ENCODE data around the gene ERMAP.
"Not testable (repeated sequence)": the region's sequence is repeated elsewhere in the genome, so short reads cannot be mapped to it uniquely, and the experiment has no call there.

ERMAP gene

DNA sequence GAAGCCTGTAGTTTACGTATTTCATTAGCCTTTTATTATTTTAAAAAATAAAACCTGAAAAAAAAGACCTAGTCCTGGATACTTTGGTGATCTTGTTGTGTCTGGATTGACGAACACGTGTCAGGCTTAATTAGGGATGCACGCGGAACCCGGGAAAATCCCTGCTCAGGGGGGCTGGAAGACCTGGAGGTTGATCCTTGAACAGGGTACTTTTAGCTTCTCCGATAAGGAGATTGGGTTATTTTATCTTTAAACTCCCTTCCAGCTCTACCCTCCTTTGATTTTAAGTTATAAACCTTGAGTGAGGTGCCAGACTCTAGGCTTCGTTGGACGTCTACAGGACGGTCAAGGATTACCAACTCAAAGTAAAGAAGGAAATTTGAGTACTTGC, 28.9 kb downstream of the ERMAP start:
- DNase-seq, result no peak

DNA sequence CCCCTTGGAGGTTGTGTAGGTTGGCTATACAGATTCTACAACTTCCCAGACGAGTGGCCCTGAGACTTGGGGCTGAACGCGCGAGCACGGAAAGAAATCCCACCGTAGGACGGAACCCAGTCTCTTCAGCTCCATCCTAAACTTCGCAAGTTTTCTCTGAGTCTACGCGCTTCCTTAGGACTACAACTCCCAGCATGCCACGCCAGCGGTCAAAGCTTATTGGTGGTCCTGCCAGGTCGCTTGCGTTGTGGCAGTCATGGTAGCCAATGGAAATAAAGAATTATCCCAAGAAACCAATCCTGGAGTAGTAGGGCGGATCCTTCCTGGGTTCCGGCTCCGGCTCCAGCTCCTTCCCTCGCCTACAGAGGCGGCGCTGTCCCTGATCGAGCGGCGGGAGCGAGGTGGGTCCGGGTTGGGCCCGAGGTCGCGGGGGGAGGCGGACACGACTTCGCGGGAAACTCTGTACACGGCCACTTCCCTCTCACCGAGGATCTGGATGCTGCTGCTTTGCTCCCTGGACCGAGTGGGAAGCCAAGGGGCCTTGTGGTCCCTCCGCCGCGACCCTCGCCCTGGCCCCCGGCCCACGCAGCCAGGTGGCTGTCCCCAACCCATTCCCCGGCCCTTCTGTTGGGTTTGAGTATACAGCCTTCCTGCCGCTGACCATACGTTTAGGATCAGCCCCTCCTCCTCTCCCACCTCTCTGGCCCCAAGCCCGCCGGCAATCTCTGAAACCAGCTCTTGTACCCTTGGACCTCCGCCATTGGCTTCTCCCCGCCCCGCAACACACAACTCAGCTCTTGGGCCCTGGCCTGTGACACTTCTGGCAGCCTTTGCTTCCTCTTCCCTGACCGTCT, 29.6 kb downstream of the ERMAP start, which contains the start of gene ZNF691:
TSS of gene ZNF691 (plus strand) at position 357 of the 854 bp plus-strand sequence. CDS start 3,046 bp downstream, outside the sequence.
- DNase-seq, result peak; percentile 93

DNA sequence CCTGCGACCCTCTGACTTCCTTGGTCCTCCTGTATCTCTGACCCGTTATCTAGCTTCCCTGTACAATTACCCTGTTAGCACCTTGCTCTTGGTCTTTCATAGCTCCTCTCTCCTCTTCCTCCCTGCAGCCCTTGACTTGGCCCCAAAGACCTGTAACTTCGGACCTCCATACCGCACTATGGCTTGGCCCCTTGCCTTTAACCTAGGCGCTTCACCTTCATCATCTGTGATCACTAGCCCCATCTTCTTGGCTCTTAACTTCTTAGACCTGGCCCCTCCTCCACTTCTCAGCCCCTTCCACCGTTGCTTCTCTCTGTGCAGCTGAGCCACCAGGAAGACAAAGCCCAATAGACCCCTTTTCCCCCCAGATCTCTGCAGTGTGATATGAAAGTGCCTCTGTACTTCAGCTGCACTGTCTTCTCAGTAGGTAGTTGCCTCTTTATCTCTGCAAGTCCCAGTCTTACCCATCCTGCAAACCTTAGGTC, 30.2 kb downstream of the ERMAP start:
- no peak for DNase-seq

DNA sequence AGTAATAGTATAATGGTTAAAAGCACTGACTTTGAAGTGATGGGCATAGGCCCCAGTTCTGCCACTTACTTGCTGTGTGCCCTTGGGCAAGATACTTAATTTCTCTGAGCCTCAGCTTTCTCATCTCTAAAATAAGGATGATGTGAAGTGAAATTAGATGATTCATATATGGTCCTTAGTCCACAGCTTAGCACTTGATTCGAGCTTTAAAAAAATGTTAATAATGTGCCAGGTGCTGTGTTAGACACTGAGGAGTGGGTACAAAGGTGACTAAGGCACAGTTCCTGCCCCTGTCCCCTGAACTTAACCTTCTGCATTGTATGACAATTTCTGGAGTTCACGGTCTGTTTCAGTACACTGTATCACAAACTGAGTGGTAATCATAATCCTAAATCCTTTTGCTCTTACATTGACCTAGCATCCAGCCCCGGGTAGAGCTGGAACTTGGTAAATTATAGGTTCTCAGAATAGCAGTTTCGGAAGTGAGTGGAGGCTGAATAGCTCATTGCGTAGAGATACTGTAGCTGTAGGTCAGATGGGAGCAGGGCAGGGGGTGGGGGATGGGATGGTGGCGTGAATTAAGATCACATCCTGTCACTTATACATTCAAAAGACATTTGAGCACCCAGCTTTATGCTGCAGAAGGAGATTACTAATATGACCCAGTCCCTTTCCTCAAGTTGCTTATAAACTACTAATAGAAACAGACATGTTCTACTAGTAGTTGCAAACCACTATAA, 31.0 kb downstream of the ERMAP start:
- no peak for DNase-seq

DNA sequence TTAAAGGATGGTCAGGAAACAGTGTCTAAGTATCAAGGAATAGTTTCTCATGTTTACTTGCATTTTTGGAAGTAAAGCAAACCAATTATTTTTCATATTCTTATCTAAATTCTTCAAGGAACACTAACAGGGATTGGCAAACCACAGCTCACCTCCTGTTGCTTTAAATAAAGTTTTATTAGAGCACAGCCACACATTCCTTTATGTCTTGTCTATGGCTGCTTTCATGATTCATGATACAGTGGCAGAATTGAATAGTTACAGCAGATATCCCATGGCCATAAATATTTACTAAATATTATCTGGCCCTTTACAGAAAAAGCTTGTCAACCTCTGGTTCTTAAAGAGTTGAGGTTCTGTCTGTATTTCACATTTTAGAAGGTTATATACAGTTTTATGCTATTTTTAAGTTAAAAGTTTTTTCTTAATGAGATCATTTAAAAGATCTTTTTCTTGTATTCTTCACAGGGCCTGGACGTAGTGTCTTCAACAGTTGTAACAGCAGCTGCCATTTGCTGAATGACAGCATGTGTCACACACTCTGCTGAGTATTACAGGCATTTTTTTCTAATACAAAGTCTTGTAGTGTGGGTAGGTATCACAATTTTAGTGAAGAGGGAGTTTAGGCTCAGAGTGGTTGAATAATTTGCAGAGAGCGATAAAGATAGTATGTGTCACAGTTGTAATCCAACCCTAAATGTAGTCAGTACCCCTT, 32.1 kb downstream of the ERMAP start:
- DNase-seq, result no peak

DNA sequence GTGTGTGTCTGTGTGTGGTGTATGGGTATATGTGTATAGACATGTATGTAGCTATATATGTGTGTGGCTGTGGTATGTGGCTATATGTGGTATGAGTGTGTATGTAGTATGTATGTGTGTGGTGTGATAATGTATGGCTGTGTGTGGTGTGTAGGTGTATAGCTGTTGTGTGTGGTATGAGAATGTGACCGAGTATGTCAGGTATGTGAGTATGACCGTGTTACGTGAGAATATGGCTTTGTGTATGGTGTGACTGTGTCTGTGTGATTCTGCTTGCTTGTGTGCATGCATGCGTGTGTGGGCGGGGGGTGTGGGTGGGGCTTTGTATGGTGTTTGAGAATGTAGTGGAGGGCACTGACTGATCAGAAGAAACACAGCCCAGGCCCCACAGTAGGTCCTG, 33.0 kb downstream of the ERMAP start:
- DNase-seq, result no peak

DNA sequence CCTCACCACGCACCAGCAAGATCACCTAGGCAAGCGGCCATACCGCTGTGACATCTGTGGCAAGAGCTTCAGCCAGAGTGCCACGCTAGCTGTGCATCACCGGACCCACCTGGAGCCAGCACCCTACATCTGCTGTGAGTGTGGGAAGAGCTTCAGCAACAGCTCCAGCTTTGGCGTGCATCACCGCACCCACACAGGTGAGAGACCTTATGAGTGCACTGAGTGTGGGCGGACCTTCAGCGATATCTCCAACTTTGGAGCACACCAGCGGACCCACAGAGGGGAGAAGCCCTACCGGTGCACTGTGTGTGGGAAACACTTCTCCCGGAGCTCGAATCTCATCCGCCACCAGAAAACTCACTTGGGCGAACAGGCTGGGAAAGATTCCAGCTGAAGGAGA, 34.5 kb downstream of the ERMAP start:
- DNase-seq, result no peak

DNA sequence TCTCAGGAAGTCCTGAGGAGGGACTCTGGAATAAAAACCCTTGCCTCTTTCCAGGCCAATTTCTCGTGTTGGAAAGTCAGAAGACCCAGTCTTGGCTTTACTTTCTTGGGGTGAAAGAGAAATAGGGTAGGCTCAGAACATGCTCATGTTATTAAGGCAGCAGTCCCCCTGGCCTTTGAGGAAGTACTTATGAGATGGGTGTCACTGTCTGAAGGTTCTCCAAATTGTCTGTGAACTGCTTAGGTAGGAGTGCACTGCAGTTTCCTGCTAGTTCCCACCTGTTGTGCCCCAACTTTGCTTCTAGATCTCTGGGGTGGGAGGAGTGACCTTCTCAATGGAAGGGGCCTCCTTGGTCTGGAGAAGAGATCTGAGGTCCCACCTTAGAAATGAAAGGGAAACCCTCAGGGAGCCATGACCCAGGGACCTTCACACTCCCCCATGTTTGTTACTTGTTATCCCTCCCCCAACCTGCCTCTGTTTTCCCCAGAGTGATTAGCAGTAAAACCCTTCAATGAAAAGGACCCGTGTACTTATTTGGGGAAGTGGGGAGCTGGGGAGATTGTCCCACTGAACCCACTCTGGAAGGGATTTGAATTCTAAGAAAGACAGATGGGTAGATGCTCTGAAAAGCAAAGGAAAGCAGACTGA, 35.2 kb downstream of the ERMAP start:
- DNase-seq, result no peak

DNA sequence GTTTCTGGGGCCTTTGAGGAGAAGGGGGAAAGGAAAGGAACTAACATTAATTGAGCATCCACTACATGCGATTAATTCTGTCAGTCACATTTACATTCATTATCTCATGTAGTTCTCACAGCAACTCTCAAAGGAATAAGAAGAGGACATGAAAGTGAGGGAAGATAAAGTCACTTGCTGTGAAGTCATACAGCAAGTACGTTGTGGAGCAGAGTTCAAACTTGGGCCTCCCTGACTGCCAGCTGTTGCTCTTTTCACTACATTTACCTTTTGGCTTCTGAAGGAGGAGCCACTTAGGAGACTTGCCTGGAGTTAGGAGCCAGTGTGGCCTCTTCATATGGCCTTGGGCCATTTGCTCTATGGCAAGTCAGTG, 35.7 kb downstream of the ERMAP start:
- DNase-seq, result no peak

DNA sequence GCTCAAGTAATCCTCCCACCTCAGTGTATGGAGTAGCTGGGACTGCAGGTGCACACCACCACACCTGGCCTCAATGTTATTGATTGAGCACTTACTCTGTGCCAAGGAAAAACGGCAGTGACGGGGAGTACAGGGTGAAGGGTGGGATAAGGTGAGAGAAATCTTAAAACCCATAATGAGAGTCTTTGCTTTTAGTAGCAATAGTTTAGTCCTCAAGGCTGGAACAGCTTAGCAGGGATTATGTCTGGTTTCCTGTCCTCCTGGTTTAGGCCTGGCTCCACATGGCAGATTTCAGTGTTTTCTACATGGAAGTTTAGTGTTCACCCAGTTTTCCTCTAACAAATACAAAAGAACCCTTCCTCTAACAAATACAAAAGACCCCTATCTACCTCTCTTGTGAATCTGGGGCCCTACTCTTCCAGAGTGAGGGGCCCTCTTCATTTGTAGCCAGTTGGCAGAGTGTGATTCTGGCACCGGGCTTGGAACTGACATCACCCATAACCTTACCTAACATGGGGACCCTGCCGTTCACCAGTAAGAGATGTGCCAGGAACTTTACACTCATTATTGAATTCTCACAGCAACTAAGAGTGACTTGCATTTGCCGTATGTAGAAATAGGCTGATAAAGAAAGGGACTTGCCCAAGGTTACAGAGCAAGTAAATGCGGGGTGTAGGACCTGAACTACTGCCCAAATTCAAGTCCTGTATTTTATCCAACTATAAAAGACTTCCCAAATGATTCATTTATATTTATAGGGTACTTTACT, 36.4 kb downstream of the ERMAP start:
- DNase-seq, result no peak

DNA sequence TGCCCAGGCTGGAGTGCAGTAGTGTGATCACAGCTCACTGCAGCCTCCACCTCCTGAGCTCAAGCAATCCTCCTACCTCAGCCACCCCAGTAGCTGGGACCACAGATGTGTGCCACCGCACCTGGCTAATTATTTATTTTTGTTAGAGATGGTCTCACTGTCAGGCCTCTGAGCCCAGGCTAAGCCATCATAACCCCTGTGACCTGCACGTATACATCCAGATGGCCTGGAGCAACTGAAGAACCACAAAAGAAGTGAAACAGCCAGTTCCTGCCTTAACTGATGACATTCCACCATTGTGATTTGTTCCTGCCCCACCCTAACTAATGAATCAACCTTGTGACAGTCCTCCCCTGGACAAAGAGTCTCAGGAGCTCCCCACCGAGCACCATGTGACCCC, 39.6 kb downstream of the ERMAP start:
- DNase-seq, result not testable (repeated sequence)

DNA sequence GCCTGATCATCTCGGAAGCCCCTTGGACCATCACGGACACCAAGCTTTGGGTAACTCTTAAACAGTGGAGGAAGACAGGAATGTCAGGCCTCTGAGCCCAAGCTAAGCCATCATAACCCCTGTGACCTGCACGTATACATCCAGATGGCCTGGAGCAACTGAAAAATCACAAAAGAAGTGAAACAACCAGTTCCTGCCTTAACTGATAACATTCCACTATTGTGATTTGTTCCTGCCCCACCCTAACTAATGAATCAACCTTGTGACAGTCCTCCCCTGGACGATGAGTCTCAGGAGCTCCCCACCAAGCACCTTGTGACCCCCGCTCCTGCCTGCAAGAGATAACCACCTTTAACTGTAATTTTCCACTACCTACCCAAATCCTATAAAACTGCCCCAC, 42.4 kb downstream of the ERMAP start:
- not testable (repeated sequence) for DNase-seq

DNA sequence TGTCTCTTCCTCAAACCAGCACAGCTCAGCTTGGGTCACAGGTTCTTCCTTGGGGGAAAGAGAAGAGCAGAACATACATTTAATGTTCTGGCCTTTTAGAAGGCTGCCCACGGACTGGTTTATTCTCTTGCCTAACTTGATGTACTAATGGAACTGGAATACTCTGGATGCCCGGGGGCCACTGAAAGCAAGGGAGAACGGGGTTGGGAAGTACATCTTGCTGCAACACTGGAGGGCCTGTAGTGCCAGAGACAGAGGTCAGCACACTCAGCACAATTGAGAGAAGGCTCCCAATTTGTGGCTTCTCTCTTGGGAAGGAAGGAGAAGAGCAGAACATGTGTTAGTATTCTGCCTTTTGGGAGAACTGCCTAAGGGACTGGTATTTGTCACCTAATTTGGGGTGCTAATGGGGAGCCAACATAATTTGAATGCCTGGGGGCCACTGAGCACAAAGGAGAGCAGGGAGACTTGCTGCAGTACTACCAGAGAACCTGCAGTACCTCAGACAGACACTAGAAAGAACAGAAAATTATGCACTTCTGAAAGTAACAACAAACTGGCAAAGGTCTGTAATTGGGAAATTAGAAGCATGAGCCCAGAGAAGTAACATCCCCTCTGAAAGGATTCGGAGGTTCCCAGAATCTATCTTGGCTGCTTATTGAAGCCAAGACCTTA, 43.6 kb downstream of the ERMAP start:
- no peak for DNase-seq

DNA sequence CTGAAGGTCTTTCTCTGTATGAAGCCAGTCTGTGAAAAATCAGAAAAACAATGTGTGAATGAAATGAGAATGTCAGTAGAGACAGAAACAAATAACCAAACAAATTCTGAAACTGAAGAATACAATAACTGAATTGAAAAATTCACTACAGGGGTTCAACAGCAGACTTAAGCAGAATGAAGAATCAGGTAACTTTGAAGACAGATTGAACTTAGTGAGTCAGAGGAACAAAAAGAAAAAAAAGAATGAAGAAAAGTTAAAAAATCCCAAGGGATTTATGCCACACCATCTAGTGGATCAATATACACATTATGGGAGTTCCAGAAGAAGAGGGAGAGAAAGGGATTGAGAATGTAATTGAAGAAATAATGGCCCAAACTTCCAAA, 44.1 kb downstream of the ERMAP start:
- no peak for DNase-seq

DNA sequence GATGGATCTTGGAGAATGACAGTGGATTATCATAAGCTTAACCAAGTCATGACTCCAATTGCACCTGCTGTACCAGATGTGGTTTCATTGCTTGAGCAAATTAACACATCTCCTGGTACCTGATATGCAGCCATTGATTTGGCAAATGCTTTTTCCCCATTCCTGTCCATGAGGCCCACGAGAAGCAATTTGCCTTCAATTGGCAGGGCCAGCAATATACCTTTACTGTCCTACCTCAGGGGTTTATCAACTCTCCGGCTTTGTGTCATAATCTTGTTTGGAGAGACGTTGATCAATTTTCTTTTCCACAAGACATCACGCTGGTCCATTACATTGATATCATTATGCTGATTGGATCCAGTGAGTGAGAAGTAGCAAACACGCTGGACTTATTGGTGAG, 49.6 kb downstream of the ERMAP start:
- DNase-seq, result no peak

DNA sequence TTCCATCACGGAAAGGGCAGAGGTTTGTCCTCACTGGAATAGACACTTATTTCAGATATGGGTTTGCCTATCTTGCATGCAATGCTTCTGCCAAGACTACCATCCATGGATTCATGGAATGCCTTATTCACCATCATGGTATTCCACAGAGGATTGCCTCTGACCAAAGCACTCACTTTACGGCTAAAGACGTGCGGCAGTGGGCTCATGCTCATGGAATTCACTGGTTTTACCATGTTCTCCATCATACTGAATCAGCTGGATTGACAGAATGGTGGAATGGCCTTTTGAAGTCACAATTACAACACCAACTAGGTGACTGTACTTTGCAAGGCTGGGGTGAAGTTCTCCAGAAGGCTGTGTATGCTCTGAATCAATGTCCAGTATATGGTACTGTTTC, 51.5 kb downstream of the ERMAP start:
- DNase-seq, result not testable (repeated sequence)

DNA sequence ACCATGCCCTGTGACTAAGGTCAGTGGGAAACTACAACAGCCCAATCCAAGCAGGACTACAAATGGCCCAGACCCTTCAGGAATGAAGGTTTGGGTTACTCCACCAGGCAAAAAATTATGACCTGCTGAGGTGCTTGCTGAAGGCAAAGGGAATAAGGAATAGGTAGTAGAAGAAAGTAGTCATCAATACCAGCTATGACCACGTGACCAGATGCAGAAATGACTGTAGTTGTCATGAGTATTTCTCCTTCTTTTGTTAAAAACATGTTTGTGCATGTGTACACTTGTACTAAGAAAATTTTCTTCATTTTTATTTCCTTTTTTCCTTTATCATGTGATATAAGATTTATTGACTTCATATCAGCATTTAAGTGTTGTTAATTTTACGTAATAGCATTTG, 52.3 kb downstream of the ERMAP start:
- not testable (repeated sequence) for DNase-seq

DNA sequence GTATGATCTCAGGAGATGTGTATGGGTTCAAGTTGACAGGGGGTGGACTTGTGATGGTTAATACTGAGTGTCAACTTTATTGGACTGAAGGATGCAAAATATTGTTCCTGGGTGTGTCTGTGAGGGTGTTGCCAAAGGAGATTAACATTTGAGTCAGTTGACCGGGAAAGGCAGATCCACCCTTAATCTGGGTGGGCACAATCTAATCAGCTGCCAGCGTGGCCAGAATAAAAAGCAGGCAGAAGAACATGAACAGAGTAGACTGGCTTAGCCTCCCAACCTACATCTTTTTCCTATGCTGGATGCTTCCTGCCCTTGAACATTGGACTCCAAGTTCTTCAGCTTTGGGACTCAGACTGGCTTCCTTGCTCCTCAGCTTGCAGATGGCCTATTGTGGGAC, 52.8 kb downstream of the ERMAP start:
- DNase-seq, result not testable (repeated sequence)

DNA sequence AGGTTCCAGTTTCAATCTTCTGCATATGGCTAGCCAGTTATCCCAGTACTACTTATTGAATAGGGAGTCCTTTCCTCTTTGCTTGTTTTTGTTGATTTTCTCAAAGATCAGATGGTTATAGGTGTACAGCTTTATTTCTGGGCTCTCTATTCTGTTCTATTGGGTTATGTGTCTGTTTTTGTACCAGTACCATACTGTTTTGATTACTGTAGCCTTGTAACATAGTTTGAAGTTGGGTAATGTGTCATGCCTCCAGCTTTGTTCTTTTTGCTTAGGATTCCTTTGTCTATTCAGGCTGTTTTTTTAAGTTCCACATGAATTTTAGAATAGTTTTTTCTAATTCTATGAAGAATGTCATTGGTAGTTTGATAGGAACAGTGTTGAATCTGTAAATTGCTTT, 56.2 kb downstream of the ERMAP start:
- DNase-seq, result not testable (repeated sequence)

DNA sequence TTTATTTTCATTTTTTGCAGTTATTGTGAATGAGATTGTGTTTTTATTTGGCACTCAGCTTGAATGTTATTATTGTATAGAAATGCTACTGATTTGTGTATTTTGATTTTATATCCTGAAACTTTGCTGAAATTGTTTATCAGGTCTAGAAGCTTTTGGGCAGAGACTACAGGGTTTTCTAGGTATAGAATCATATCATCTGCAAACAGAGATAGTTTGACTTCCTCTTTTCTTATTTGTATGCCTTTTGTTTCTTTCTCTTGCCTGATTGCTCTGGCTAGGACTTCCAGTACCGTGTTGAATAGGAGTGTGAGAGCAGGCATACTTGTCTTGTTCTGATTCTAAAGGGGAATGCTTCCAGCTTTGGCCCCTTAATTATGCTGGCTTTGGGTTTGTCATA, 56.7 kb downstream of the ERMAP start:
- DNase-seq, result no peak

DNA sequence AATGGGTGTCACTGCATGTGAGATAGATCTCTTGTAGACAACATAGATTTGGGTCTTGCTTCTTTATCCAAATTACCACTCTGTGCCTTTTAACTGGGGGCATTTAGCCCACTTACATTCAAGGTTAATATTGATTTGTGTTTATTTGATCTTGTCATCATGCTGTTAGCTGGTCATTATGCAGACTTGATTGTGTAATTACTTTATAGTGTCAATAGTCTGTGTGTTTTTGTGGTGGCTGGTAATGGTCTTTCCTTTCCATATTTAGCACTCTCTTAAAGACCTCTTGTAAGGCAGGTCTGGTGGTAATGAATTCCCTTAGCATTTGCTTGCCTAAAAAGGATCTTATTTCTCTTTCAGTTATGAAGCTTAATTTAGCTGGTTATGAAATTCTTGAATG, 59.1 kb downstream of the ERMAP start:
- DNase-seq, result no peak

DNA sequence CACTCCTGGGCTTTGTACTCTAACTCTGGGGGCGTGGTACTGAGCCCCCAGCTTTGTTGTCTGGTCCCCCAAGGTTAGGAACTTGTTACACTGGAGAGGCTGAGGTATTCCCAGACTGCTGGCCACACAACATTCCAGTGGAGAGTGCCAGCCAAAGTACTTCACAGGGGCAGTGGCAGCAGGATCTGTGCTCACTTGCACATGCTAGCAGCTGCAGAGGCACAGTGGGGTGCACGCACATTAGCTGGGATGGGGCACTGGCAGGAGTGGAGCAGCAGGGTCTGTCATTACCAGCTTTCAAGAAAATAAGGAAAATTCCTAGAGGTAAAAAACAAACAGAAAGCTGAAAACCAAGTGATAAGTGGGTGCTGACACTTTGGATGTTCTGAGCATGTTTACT, 60.5 kb downstream of the ERMAP start:
- no peak for DNase-seq
